SIG-M5 treated with dmso at 0.1 percent for 504 hours (cell line): ENCODE data around the gene RGS17.
A peak's percentile ranks its signal among the peaks of the same experiment; 100 is the strongest.
"Not testable (repeated sequence)": the region's sequence is repeated elsewhere in the genome, so short reads cannot be mapped to it uniquely, and the experiment has no call there.

Source experiments
- DNase-seq: peaks from one replicate; lab custom pipeline; 2025; ENCODE audit not compliant: unreplicated experiment; lab: John Stamatoyannopoulos, UW

Gene RGS17

GRCh38 chr6:153126218-153126617, 4.9 kb downstream of the RGS17 start:
- no peak for DNase-seq

GRCh38 chr6:153125032-153125431, 6.0 kb downstream of the RGS17 start:
- DNase-seq, result no peak

- DNase-seq, result no peak
Measured at GRCh38 chr6:153123801-153124200, 7.3 kb downstream of the RGS17 start.

GRCh38 chr6:153121311-153121710, 9.8 kb downstream of the RGS17 start:
- DNase-seq, result no peak

GRCh38 chr6:153117986-153118879, 12.8 kb downstream of the RGS17 start:
- DNase-seq, result peak; percentile 23

- not testable (repeated sequence) for DNase-seq
Measured at GRCh38 chr6:153111082-153111481, 20.0 kb downstream of the RGS17 start.

GRCh38 chr6:153110612-153111011, 20.5 kb downstream of the RGS17 start:
- not testable (repeated sequence) for DNase-seq

GRCh38 chr6:153108315-153108714, 22.8 kb downstream of the RGS17 start:
- no peak for DNase-seq

- no peak for DNase-seq
Measured at GRCh38 chr6:153106021-153106420, 25.1 kb downstream of the RGS17 start.

GRCh38 chr6:153104220-153104619, 26.9 kb downstream of the RGS17 start:
- no peak for DNase-seq

GRCh38 chr6:153103319-153103655, 27.8 kb downstream of the RGS17 start:
- DNase-seq, result no peak

GRCh38 chr6:153102605-153103318, 28.3 kb downstream of the RGS17 start:
- no peak for DNase-seq

- no peak for DNase-seq
Measured at GRCh38 chr6:153101461-153101860, 29.6 kb downstream of the RGS17 start.

- DNase-seq, result no peak
Measured at GRCh38 chr6:153099636-153100035, 31.4 kb downstream of the RGS17 start.

GRCh38 chr6:153096792-153097191, 34.3 kb downstream of the RGS17 start:
- no peak for DNase-seq

GRCh38 chr6:153096031-153096430, 35.1 kb downstream of the RGS17 start:
- peak; percentile 11 for DNase-seq

- peak; percentile 83 for DNase-seq
Measured at GRCh38 chr6:153092082-153093013, 38.7 kb downstream of the RGS17 start.

GRCh38 chr6:153090241-153090930, 40.7 kb downstream of the RGS17 start:
- no peak for DNase-seq

- DNase-seq, result no peak
Measured at GRCh38 chr6:153088796-153089195, 42.3 kb downstream of the RGS17 start.

GRCh38 chr6:153087436-153087835, 43.6 kb downstream of the RGS17 start:
- DNase-seq, result peak; percentile 12
